HUES6 (cell line): Measurements from ENCODE around the gene COL8A1.

Source experiments
- H3K27ac ChIP-seq: 2 replicates; pipeline ENCODE4 v1.7.0; 2013; ENCODE audit warnings: low read depth, mild to moderate bottlenecking, low read length, inconsistent platforms
- H3K27me3 ChIP-seq: 2 replicates; pipeline ENCODE4 v1.6.1; 2013; ENCODE audit warnings: low read length; ENCODE audit not compliant: control insufficient read depth, insufficient read depth
- H3K36me3 ChIP-seq: 2 replicates; pipeline ENCODE4 v1.6.1; 2013; ENCODE audit warnings: low read length; ENCODE audit not compliant: control insufficient read depth, insufficient read depth
- H3K4me1 ChIP-seq: 2 replicates; pipeline ENCODE4 v1.6.1; 2013; ENCODE audit warnings: low read length; ENCODE audit not compliant: control insufficient read depth, insufficient read depth
- H3K4me3 ChIP-seq: 2 replicates; pipeline ENCODE4 v1.5.1; 2013; ENCODE audit warnings: low read depth, low read length
- H3K9ac ChIP-seq: one replicate; pipeline ENCODE4 v1.6.1; 2013; ENCODE audit warnings: mild to moderate bottlenecking, low read length
- H3K9me3 ChIP-seq: 2 replicates; pipeline ENCODE4 v1.6.1; 2013; ENCODE audit warnings: low read depth, low read length; ENCODE audit not compliant: control insufficient read depth, insufficient read depth

The COL8A1 gene

DNA sequence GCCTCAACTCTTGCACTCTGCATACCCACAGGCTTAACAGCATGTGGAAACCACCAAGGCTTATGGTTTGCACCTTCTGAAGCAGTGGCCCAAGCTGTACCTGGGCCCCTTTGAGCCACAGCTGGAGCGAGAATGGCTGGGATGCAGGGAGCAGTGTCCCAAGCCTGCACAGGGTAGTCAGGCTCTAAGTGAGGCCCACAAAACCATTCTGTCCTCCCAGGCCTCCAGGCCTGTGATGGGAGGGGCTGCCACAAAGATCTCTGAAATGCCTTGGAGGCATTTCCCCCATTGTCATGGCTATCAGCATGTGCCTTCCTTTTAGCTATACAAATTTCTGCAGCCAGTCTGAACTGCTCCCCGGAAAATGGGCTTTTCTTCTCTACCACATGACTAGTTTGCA lies 166.8 kb downstream of the COL8A1 start:
- no peak overlapping the region for H3K27ac ChIP-seq
- no peak overlapping the region for H3K9ac ChIP-seq
- no peak overlapping the region for H3K4me3 ChIP-seq
- H3K4me1 ChIP-seq: no peaks in the 10 kb centered on the region
- no peaks in the 10 kb centered on the region for H3K27me3 ChIP-seq
- H3K9me3 ChIP-seq: peaks cover 41% of the 10 kb centered on the region
- no peaks in the 10 kb centered on the region for H3K36me3 ChIP-seq

- H3K36me3 ChIP-seq: no peaks in the 10 kb centered on the region
- peaks cover 30% of the 10 kb centered on the region for H3K9me3 ChIP-seq
- no peaks in the 10 kb centered on the region for H3K4me1 ChIP-seq
- no peak overlapping the region for H3K9ac ChIP-seq
- H3K4me3 ChIP-seq: no peak overlapping the region
- no peaks in the 10 kb centered on the region for H3K27me3 ChIP-seq
- H3K27ac ChIP-seq: no peak overlapping the region
These were observed 169.9 kb downstream of the COL8A1 start for GRCh38 chr3:99808163-99808794.

GRCh38 chr3:99809565-99809964 lies 171.2 kb downstream of the COL8A1 start:
- no peaks in the 10 kb centered on the region for H3K27me3 ChIP-seq
- no peak overlapping the region for H3K4me3 ChIP-seq
- peaks cover 19% of the 10 kb centered on the region for H3K9me3 ChIP-seq
- no peaks in the 10 kb centered on the region for H3K36me3 ChIP-seq
- no peaks in the 10 kb centered on the region for H3K4me1 ChIP-seq
- H3K27ac ChIP-seq: no peak overlapping the region
- no peak overlapping the region for H3K9ac ChIP-seq

DNA sequence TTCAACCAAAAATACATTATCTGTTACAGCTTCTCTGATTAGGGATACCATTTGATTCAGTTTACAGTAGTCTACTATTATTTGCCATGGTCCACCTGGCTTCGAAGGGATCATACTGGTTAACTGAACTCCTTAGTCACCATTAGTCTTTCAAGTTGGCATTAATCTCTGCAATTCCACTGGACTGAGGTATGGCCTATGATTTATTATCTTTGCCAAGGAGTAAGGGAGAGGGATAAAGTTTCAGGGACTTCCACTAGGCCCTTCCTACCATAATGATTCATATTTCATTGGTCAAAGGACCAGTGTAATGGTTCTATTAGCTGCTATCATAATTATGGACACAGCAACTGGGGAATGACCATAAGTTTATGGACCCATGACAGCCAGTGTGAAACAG lies 172.0 kb downstream of the COL8A1 start:
- Histone ChIP-seq H3K9ac (no peak overlapping the region), H3K27ac (no peak overlapping the region), H3K9me3 (peaks cover 11% of the 10 kb centered on the region), H3K4me1 (no peaks in the 10 kb centered on the region), H3K27me3 (no peaks in the 10 kb centered on the region), H3K36me3 (no peaks in the 10 kb centered on the region), H3K4me3 (no peak overlapping the region)

GRCh38 chr3:99817047-99817436 lies 178.6 kb downstream of the COL8A1 start:
- Histone ChIP-seq H3K36me3 (no peaks in the 10 kb centered on the region), H3K9ac (peak overlapping the region; percentile 98), H3K27ac (peak overlapping the region; percentile 96), H3K4me3 (peak overlapping the region; percentile 92), H3K9me3 (no peaks in the 10 kb centered on the region), H3K27me3 (no peaks in the 10 kb centered on the region), H3K4me1 (peaks cover 5% of the 10 kb centered on the region)

- peaks cover 5% of the 10 kb centered on the region for H3K4me1 ChIP-seq
- no peaks in the 10 kb centered on the region for H3K9me3 ChIP-seq
- peak within 1 kb of the TSS; percentile 92 for H3K4me3 ChIP-seq
- H3K36me3 ChIP-seq: no peaks in the 10 kb centered on the region
- H3K27me3 ChIP-seq: no peaks in the 10 kb centered on the region
- peak within 1 kb of the TSS; percentile 98 for H3K9ac ChIP-seq
- H3K27ac ChIP-seq: peak within 1 kb of the TSS; percentile 96
These were observed 179.2 kb downstream of the COL8A1 start, which contains the start of gene CMSS1 for GRCh38 chr3:99817437-99818240. Gene CMSS1, plus strand, starts transcription at chr3:99817862.

DNA sequence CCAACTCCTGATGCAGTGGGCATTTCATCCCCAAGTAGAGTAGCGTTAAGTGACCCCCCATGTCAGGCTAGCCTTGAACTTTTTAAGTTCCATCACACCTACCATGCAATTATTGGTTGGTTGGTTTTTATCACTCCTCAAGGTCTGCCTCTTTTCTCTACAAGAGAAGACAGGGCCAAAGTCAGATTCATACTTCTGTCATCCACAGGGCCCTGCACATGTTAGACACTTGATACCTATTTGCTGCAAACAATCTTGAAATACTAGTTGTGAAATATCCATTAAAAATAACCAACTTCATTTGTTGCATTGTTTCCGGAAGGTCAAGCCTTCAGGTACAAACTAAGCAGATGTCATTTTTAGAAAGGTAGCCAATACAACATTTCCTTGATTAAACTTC lies 180.4 kb downstream of the COL8A1 start:
- Histone ChIP-seq H3K9me3 (no peaks in the 10 kb centered on the region), H3K27ac (no peak overlapping the region), H3K36me3 (no peaks in the 10 kb centered on the region), H3K4me1 (peaks cover 10% of the 10 kb centered on the region), H3K4me3 (peak overlapping the region; percentile 92), H3K9ac (no peak overlapping the region), H3K27me3 (no peaks in the 10 kb centered on the region)

DNA sequence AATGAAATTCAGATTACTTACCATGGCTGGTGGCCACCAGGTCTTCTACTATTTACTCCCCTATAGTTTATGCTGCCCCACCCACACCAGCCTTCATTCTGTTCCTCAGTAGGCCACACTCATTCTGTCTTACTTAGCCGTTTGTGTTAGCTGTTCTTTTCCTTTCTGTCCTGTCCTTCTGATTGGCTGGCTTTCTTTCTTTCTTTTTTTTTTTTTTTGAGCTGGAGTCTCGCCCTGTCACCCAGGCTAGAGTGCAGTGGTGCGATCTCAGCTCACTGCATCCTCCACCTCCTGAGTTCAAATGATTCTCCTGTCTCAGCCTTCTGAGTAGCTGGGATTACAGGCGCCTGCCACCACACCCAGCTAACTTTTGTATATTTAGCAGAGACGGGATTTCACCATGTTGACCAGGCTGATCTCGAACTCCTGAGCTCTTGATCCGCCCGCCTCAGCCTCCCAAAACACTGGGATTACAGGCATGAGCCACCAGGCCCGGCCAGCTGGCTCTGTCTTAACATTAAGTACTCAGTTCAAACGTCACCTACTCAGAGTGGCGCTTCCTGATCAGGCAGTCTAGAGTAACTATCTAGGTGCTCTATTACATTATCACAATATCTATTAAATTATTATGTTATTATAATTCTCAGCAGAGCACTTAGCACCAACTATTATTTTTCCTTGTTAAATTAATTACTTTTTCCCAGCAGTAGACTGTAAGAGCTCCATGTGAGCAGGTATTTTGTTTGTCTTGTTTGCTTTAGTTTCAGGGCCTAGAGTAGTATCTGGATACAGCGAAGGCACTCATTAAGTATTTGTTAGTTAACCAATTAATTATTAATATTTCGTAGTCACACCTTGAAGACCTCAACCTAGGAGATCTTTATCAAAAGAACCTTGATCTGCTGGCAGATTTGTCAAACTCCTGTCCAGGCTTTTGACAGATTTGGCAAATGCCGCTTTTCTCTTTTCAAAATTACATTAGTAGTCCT lies 185.6 kb downstream of the COL8A1 start:
- H3K4me3 ChIP-seq: no peak overlapping the region
- H3K9me3 ChIP-seq: no peaks in the 10 kb centered on the region
- no peaks in the 10 kb centered on the region for H3K27me3 ChIP-seq
- H3K9ac ChIP-seq: no peak overlapping the region
- no peaks in the 10 kb centered on the region for H3K36me3 ChIP-seq
- peaks cover 5% of the 10 kb centered on the region; the same call in 1 of the 2 replicates for H3K4me1 ChIP-seq
- H3K27ac ChIP-seq: no peak overlapping the region

DNA sequence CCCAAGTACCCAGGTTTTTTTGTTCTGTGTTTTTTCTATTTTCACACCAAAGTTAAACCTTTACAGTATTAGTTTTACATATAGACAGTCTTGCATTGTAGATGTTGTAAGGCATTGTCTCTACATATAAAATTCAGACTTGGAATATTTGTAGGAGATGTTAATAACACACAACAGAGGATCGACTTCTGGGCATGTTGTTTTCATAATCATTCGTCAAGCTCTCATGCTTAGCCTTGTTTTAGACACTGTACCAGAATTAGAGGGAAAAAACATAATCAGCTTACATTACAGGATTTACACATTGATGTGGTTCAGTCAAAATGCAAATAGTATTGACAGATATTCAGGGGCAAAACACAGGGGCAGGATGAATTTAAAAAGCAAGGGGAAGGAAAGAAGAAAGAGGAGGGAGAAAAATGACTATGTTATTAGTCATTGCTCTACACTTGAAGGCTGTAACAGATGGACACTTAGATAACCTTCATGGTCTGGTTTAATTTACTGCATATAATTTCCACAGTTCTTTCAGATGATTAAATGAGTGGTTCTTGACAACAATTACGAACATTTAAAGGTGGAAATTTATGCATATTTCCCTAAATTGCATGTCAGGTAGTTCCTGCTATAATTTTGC lies 186.7 kb downstream of the COL8A1 start:
- no peaks in the 10 kb centered on the region for H3K27me3 ChIP-seq
- peaks cover 5% of the 10 kb centered on the region; the same call in 1 of the 2 replicates for H3K4me1 ChIP-seq
- no peak overlapping the region for H3K27ac ChIP-seq
- H3K9me3 ChIP-seq: no peaks in the 10 kb centered on the region
- no peaks in the 10 kb centered on the region for H3K36me3 ChIP-seq
- no peak overlapping the region for H3K9ac ChIP-seq
- H3K4me3 ChIP-seq: no peak overlapping the region

- 0 out of 2 replicates have a peak, but pooled peaks cover 2% of the 10 kb centered on the region for H3K4me1 ChIP-seq
- H3K9ac ChIP-seq: no peak overlapping the region
- H3K36me3 ChIP-seq: no peaks in the 10 kb centered on the region
- H3K4me3 ChIP-seq: no peak overlapping the region
- no peaks in the 10 kb centered on the region for H3K27me3 ChIP-seq
- H3K9me3 ChIP-seq: no peaks in the 10 kb centered on the region
- no peak overlapping the region for H3K27ac ChIP-seq
These were observed 191.4 kb downstream of the COL8A1 start for GRCh38 chr3:99829844-99830243.
